OCI-LY1 (cell line): ENCODE measurements around the gene KLHDC7B.

Source experiments
- EZH2 ChIP-seq: fragments of 200-600 bp; sonication (generic), shearing (Covaris generic); IDR thresholded peaks from 2 replicates; pipeline ENCODE4 v1.8.0; 2017; ENCODE audit warnings: borderline replicate concordance, mixed run types, mild to moderate bottlenecking, antibody characterized with exemption, low read length, moderate library complexity, mixed read lengths
- TF ChIP-seq, protein P1 (sequence below): fragments of 200-600 bp; sonication (generic), shearing (Covaris generic); IDR thresholded peaks from 2 replicates; pipeline ENCODE4 v1.5.1; 2017; ENCODE audit warnings: mild to moderate bottlenecking, antibody characterized with exemption, low read length, moderate library complexity, mixed read lengths

DNA sequence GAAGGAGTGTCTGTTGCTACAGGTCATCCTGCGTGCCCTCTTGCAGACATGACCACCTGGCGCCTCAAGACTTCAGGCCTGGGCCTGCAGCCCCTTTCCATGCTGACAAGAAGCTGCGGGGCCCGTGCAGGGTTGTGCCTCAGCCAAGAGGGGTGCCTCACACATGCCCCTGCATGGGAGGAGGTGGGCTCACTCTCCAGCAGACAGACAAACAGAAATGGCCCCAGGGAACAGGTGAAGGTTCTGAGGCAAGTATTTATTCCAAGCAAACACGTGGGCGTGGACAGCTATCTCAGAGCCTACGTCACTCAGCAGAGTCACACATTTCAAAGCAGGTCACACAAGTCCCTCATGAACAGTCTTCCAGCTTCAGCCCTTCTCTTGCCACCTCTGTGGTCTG, 22.9 kb downstream of the KLHDC7B start:
- TF ChIP-seq, protein P1, sequence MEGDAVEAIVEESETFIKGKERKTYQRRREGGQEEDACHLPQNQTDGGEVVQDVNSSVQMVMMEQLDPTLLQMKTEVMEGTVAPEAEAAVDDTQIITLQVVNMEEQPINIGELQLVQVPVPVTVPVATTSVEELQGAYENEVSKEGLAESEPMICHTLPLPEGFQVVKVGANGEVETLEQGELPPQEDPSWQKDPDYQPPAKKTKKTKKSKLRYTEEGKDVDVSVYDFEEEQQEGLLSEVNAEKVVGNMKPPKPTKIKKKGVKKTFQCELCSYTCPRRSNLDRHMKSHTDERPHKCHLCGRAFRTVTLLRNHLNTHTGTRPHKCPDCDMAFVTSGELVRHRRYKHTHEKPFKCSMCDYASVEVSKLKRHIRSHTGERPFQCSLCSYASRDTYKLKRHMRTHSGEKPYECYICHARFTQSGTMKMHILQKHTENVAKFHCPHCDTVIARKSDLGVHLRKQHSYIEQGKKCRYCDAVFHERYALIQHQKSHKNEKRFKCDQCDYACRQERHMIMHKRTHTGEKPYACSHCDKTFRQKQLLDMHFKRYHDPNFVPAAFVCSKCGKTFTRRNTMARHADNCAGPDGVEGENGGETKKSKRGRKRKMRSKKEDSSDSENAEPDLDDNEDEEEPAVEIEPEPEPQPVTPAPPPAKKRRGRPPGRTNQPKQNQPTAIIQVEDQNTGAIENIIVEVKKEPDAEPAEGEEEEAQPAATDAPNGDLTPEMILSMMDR = no peak
- no peak for TF ChIP-seq EZH2
